Skeletal muscle cell (primary cell): ENCODE data around the gene CCDC183.
"Not testable (repeated sequence)": the region's sequence is repeated elsewhere in the genome, so short reads cannot be mapped to it uniquely, and the experiment has no call there.

Source experiments
- DNase-seq: peaks from one replicate; pipeline ENCODE4 v3.0.0-alpha.2; 2010; ENCODE audit warnings: low read depth
- H3K4me3 ChIP-seq: 2 replicates; pipeline ENCODE4 v1.5.1; 2011; ENCODE audit warnings: low read depth, mild to moderate bottlenecking, control low read depth, low read length, moderate library complexity

Gene CCDC183

DNA sequence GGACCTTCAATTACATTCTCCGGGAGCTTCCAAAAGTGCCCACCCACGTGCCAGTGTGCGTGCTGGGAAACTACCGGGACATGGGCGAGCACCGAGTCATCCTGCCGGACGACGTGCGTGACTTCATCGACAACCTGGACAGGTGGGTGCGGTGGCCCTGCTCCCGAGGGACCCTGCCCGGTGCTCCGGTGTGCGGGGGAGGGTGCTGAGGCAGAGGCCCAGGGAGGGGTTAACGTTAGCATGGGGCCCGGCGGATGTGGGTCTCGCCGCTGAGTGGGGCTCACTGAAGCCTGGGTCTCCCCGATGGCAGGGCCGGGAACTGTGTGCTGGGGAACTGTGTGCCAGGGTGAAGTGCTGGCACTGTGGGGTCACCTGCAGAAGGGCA lies 35.6 kb downstream of the CCDC183 start:
- H3K4me3 ChIP-seq: no peak overlapping the region

DNA sequence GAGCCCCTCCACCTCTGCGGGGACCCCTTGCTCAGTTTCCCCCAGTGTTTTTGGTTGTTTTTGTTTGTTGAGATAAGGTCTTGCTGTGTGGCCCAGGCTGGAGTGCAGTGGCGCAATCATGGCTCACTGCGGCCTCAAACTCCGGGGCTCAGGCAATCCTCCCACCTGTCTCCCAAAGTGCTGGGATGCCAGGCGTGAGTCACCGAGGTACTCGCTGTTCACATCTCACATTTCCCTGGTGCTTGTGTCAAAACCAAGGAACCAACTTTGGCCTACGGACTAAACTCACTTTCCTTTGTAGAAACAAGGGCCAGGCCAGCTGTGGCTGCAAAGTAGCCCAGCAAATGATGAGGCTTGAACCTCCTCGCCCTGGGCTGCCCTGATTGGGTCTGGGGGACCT lies 36.4 kb downstream of the CCDC183 start:
- no peak overlapping the region for H3K4me3 ChIP-seq

More for the DNA sequence above, 35.6 kb downstream of the CCDC183 start:
- DNase-seq: no peak

DNA sequence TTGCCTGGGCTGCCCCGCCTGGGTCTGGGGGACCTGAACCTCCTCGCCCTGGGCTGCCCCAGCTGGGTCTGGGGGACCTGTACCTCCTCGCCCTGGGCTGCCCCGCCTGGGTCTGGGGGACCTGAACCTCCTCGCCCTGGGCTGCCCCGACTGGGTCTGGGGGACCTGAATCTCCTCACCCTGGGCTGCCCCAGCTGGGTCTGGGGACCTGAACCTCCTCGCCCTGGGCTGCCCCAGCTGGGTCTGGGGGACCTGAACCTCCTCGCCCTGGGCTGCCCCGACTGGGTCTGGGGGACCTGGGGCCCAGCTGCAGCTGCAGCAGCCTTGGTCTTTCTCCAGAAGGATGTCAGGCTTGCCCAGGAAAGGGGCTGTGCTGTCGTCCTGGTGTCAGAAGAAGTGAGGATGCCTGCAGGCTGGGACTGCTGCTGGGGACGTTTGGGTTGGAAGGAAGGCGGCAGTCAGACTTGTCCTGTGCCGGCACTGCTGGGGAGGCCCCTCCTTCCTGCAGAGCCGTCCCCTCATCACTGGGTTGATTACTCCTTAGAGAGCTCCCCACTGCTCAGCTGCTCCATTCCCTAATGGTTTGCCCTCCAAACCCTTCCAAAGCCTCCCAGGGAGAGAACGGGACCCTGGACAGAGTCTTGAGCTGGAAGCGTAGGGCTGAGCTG lies 37.4 kb downstream of the CCDC183 start:
- not testable (repeated sequence) for DNase-seq, H3K4me3 ChIP-seq

More for the DNA sequence above, 36.4 kb downstream of the CCDC183 start:
- DNase-seq: no peak

DNA sequence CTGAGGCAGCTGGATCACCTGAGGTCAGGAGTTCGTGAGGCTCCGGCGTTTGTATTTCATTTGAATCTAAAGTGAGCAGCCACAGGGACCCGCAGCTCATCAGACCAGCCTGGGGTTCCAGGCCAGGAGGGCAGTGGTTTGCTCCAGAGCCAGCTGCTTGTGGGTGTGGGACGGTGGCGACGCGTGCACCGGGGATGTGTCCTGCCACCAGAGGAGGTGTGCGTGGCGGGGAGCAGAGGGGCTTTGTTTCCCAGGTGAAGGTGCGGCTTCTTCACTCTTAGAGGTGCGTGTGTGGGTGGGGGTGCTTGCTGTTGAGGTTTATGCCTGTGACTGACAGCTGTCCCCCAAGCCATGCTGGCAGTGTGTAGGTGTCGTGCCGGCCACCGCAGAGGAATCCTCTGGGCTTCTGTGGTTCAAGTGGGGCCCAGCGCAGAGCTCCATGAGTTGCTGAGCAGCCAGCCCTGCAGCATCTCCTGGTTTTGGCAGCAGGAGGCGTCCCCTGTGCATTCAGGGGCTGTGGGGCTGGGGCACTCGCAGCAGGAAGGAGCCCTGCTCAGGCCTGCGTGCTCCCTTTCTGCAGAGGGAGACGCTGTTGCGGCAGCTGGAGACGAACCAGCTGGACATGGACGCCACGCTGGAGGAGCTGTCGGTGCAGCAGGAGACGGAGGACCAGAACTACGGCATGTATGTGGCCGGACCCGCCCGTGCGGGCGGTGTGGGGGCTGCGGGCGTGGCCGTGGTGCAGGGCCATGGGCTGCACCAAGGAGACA lies 39.2 kb downstream of the CCDC183 start:
- DNase-seq: no peak
- H3K4me3 ChIP-seq: no peak overlapping the region

DNA sequence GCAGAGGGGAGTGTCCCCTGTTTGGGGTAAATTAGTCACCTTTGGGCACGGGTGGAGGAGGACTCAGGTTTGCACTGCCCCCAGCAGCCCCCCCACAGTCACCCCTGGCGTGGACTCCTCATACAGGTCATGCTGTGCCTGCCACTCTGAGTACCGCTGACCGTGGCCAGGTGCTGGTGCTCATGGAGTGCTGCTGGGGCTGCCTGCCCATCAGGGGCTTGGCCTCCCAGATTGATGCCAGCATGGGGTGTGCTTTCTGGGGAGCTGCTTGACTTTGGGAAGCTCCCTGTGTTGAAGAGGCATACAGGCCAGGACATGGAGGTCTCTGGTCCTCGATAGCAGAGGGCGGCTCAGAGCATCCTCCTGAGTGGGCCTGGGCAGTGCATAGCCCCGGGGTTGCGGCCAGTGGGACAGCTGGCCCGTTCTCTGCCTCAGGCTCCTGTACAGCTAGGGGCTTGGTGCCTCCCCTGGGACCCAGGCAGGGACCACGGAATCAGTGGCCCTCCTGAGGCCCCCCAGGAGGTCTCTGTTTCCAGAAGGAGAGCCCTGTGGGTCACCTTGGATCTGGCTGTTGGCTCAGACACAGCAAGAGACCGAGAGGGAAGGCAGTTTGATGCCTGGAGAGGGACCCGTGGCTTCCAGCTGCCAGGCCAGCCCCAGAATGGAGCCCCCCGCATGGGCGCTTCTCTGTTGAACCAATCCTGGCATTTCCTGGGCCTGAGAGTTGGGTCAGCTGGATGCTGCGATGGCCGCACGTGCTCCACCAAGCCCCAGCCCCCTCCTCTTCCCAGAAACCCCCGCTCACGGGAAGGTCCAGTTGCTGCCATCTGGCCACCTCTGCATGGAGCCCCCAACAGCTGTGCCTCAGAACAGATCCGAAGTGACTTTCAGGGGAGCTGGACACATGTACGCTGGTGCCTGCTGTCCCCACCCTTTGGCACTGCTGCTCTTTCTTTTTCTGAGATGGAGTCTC lies 40.1 kb downstream of the CCDC183 start:
- no peak overlapping the region for H3K4me3 ChIP-seq
- DNase-seq: no peak

DNA sequence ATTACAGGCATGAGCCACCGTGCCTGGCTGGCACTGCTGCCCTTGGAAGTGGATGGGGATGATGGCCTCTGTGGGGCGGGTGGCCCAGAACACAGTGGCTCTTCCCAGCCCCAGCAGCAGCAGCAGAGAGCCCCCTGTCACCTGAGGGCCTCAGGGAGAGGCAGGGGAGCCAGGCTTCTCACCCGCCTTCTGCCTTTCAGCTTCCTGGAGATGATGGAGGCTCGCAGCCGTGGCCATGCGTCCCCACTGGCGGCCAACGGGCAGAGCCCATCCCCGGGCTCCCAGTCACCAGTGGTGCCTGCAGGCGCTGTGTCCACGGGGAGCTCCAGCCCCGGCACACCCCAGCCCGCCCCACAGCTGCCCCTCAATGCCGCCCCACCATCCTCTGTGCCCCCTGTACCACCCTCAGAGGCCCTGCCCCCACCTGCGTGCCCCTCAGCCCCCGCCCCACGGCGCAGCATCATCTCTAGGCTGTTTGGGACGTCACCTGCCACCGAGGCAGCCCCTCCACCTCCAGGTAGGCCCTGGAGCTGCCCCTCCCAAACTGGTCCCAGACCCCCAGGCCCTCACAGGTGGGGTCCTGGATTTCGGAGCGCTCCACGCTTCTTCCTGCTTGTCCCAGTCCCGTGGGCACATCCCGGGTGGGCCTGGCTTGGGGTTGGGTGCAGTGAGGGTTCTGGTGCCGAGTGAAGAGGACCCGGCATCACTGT lies 41.2 kb downstream of the CCDC183 start:
- H3K4me3 ChIP-seq: no peak overlapping the region
- DNase-seq: no peak

DNA sequence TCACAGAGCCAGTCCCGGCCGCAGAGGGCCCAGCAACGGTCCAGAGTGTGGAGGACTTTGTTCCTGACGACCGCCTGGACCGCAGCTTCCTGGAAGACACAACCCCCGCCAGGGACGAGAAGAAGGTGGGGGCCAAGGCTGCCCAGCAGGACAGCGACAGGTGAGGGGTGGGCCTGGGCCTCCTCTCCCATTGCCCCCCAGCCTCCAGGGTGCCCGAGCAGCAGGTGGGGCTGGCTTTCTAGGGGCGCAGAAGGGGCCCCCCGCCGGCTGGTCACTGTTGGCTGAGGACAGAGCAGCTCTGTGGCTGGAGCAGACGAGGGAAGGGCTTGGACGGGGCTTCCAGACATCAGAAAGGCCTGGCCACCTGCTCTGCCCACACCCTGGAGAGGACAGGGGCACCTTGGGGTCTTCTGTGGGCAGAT lies 41.7 kb downstream of the CCDC183 start:
- DNase-seq, H3K4me3 ChIP-seq: not testable (repeated sequence)

DNA sequence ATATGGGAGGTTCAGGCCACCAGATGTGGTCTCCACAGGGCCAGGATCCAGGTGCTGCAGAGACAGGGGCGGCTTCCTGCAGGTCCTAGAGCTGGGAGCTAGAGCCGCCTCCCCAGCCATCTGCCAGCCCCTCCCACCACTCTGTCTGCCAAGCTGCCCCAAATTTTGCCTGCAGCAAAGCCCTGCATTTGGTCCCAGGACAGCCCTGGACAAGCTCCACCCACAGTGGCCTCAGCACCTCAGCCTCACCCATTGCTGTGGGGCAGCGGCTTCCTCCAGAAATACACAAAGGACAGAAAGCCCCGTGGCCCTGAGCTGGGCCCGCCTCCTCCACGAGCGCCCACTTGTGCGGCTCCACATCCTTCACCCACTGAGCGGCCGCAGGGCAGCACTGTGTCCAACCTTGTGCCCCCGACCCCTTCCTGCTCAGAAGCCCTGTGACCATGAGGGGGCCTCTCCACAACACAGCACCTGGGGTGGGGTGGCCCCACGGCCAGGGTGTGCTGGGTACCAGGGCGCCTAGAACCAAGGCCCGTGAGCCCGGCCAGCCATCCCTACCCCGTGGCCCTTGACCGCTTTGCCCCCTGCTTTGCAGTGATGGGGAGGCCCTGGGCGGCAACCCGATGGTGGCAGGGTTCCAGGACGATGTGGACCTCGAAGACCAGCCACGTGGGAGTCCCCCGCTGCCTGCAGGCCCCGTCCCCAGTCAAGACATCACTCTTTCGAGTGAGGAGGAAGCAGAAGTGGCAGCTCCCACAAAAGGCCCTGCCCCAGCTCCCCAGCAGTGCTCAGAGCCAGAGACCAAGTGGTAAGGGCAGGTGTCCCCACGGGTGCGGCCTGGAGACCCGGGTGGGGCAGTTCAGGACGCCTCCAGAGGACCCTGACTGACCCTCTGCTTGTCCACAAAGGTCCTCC lies 42.4 kb downstream of the CCDC183 start:
- no peak overlapping the region for H3K4me3 ChIP-seq
- no peak for DNase-seq

DNA sequence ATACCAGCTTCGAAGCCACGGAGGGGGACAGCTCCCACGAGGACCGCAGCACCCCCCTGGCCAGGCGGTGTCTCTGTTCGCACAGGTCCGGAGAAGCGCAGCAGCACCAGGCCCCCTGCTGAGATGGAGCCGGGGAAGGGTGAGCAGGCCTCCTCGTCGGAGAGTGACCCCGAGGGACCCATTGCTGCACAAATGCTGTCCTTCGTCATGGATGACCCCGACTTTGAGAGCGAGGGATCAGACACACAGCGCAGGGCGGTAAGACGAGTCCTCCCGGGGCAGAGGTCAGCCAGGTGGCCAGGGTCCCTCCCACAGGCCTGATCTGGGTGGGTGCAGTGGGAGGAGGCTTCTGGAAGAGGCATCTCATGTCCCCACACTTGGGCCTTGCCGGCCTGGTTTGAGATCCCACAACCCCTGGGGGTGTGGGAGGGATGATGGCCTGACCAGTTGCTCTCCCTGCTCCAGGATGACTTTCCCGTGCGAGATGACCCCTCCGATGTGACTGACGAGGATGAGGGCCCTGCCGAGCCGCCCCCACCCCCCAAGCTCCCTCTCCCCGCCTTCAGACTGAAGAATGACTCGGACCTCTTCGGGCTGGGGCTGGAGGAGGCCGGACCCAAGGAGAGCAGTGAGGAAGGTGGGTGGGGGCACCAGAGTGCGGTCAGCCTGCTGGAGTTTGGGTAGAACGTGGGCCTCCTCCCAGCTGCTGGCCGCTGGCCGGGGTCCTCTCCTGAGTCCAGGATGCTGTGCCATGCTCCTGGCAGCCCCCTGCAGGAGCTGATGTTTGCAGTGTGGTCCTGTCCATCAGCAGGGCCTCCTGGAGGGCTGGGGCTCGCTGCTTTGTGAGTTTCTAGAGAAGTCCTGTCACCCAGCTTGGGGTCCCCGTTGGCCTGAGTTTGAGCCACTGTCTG lies 43.3 kb downstream of the CCDC183 start:
- no peak overlapping the region for H3K4me3 ChIP-seq
- no peak for DNase-seq

DNA sequence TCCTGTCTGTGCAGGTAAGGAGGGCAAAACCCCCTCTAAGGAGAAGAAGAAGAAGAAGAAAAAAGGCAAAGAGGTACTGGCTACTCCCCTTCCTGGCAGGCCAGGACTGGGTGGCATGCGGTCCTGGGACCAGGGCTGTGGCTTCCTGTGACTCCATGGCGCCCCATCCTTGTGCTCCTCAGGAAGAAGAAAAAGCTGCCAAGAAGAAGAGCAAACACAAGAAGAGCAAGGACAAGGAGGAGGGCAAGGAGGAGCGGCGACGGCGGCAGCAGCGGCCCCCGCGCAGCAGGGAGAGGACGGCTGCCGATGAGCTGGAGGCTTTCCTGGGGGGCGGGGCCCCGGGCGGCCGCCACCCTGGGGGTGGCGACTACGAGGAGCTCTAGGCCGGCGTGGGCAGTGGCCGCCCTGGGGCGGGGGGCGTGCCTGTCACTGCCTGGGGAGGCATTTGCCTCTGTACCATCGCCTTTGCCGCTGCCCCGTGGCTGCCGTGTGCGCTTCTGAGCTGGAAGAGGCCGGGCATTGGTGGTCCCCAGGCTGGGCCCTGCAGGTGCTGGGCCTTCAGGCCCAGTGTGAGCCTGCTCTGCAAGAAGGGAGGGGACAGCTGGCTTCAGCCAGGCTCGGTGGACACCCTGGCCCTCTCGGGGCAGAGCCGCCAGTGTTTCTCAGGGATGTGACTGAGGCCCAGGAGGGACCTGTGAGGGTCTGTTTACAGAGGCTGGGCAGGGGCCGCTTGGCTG lies 44.2 kb downstream of the CCDC183 start:
- no peak for DNase-seq
- H3K4me3 ChIP-seq: no peak overlapping the region

DNA sequence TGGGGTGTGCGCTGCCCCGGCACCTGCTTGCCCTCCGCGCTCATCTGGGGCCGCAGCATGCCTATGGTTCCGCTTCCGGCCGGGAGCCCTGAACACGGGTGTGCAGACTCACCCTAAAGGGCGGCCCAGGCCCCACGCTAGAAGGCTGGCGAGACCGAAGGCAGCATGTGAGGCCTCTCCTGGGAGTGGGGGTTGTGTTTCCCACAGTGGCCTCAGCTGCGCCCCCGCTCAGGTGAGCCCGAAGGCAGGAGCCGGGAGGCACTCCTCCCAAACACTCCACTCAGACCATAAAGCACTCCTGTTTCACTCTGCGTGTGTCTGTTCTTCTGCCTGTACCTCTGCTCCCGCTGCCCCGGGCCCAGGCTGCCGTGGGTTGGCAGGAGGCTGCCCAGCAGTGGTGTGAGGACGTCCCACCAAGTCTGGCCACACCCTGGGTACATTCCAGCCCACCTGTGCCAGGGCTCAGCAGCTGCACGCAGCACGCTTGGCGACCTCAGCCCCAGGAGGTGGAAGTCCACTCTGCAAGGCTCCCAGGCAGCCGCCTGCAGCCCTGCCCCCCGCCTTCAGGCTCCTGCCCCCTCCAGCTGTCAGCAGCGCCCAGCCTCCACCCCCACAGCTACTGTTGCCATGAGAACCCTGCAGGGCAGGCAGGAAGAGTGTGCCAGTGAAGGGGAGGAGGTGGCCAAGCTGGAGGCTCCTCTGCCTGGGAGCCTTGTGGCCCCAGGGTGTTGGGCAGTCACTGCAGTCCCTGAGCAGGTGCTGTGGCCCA lies 44.9 kb downstream of the CCDC183 start:
- no peak for DNase-seq
- H3K4me3 ChIP-seq: no peak overlapping the region

DNA sequence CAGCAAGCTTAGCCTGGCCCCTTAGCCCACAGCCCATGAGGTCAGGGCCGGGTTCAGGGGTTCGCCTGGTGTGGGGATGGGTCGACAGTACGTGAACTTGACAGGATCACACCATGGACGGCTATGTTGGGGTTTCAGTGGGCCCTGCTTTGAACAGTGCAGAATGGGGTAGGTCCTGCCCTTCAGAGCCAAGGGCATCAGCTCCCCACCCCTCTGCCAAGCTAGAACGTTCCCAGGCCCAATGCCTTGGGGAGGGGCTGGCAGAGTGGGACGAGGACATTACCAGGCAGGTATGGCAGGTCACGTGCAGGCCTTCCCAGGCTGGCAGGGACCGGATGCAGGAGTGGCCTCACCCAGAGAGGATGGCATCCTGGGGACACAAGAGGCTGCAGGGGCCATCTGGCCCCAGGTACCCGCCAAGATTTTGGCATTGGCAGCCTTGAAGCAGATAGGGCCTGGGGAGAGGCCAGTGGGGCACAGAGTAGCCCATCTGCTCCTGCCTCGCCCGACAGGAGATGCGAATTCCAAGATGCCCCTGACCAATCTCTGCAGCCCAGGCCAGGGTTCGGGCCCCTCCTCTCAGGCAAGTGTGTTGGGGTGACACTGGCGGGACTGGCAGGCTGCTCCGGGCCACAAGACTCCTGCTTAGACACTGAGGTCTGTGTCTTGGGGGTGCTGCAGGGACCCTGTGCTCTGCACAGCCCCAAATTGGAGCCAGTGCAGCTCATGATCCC lies 45.7 kb downstream of the CCDC183 start:
- not testable (repeated sequence) for DNase-seq
- H3K4me3 ChIP-seq: peak overlapping the region; percentile 52

DNA sequence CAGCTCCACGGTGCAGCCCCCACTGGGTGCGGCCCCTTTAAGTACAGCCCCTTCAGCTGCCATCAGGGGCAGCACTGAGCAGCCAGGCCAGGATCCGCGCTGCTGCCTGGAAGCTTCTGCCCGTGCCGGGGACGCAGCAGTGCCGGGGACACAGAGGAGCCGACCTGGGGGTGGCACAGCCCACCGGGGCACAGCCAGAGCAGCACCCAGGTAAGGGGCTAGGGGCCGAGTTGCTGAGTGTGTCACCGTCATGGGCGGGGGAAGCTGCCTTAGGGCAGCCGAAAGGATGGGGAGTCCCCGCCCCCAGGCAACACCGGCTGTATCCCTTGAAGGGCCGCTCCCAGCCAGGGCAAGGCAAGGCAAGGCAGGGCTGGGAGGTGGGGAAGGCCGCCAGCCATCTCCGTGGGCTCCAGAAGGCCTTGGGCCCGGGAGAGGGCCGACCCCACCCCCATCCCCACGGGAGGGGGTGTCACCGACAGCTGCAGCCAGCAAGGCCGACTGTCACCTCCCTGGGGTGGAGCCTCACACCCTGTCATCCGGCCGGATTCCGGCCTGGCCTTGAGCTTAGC lies 46.3 kb downstream of the CCDC183 start, which contains the start of gene AJM1:
TSS of gene AJM1 (plus strand) at position 99 of the 569 bp plus-strand sequence. CDS start 1,937 bp downstream, outside the sequence.
- DNase-seq: not testable (repeated sequence)
- peak within 1 kb of the TSS; percentile 52 for H3K4me3 ChIP-seq

DNA sequence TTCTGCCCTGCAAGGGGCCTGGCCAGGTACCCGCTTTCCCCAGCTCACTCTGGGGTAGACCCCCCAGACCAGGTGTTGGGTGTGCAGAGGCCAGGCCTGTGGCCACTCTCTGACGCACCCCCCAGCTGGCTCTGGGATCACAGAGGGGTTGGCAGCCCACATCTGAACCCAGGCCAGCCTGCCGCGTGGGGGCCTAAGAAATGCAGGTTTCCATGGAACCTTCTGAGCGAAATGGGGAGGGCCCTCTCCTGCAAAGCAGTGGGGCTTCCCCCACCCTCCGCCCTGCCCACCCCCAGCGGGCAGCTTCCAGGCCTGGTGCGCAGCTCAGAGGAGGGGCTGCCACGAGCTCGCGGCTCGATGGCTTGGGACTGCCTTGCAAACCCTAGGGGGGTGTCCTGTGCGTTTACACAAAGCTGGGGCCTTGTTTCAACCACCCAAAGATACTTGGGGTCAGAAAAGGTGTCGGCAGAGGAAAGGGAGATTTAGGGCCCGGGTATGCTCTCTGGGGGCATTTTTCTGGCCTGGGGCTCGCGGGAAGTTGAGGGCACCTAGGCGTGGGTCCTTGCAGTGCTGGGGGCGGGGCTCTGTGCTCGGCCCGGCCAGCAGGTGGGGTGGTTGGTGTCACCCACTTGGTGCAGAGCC lies 47.1 kb downstream of the CCDC183 start:
- peak overlapping the region; percentile 17 for H3K4me3 ChIP-seq

More for the DNA sequence above, 47.1 kb downstream of the CCDC183 start:
- not testable (repeated sequence) for DNase-seq
